ENCODE data around the gene CNIH2.
"Not testable (repeated sequence)": the region's sequence is repeated elsewhere in the genome, so short reads cannot be mapped to it uniquely, and the experiment has no call there.

- TF ChIP-seq EZH2 (IDR thresholded peaks at IDR 0.05; ENCODE audit: borderline replicate concordance, low read length); CTCF (conservative IDR thresholded peaks at IDR 0.05 in 1 of 2, IDR thresholded peaks at IDR 0.05 in 1 of 2; ENCODE audit: extremely low read depth in 1 of 2, insufficient read depth in 1 of 2, low read depth in 1 of 2, low read length in 2 of 2): not testable (repeated sequence)
Measured at GRCh38 chr11:66320748-66321147, 42.8 kb downstream of the CNIH2 start.
